Adrenal gland (tissue), 12 donors: ENCODE measurements around the gene ITIH6. TPM values are rescaled to one million over a fixed set of nuclear protein-coding genes. Genes with fewer than 3 reads are reported as not detected.

Experiments used
- DNase-seq, 7 donors: peaks; one replicate each; pipeline ENCODE4 v3.0.0-alpha.2; 2019 to 2020
- H3K27ac ChIP-seq, 5 donors: fragments of 200-600 bp; sonication (generic) in 4 of 5; 1 replicate in 3 of 5; 2 replicates in 2 of 5; pipeline versions ENCODE4 v1.5.1 to v1.8.0; 2016 to 2020; ENCODE audit warnings: mild to moderate bottlenecking in 1 of 5
- H3K27me3 ChIP-seq: fragments of 200-600 bp; 2 replicates; pipeline ENCODE4 v1.8.0; 2021
- H3K36me3 ChIP-seq, 2 donors: fragments of 200-600 bp; replicated peaks in 1 of 2; 1 replicate in 1 of 2; 2 replicates in 1 of 2; pipeline versions ENCODE4 v1.5.1 to v1.8.0; 2018 to 2022
- H3K4me1 ChIP-seq, 2 donors: fragments of 200-600 bp; replicated peaks in 1 of 2; 1 replicate in 1 of 2; 2 replicates in 1 of 2; pipeline versions ENCODE4 v1.5.1 to v1.8.0; 2018 to 2021
- H3K4me3 ChIP-seq, 4 donors: fragments of 200-600 bp; sonication (generic) in 3 of 4; one replicate each; pipeline ENCODE4 v1.5.1; 2016 to 2018
- H3K9me3 ChIP-seq, 3 donors: fragments of 200-600 bp; sonication (generic) in 1 of 3; replicated peaks in 1 of 3; 1 replicate in 2 of 3; 2 replicates in 1 of 3; pipeline versions ENCODE4 v1.5.1 to v1.8.0; 2016 to 2021
- POLR2A ChIP-seq, 2 donors: fragments of 450-650 bp; IDR thresholded peaks; one replicate each; pipeline ENCODE4 v1.6.1; 2017; ENCODE audit warnings: antibody characterized with exemption in 2 of 2, mild to moderate bottlenecking in 2 of 2, moderate library complexity in 1 of 2
- WGBS, 4 donors: extraction: QIAGEN DNeasy Blood & Tissue Kit in 2 of 4; methylation state at CpG; one replicate each; pipeline versions ENCODE4 v1.1.5 to v1.1.7; 2013 to 2017; 5-methylcytosine and 5-hydroxymethylcytosine counted together
- intact Hi-C, 2 donors: fragments of 100-400 bp; cut with DNase I; formaldehyde crosslinking; loops; one replicate each; pipeline versions ENCODE4 v1.14.1 to v1.15.0; 2022 to 2023
- polyA plus RNA-seq, 3 donors: library from polyadenylated mRNA; stranded (reverse); fragments of 200-250 nt in 2 of 3; fragments of 350-450 nt in 1 of 3; fragmentation: Illumina TruSeq in 1 of 3; extraction: RNeasy Lipid Tissue Mini Kit (QIAGEN cat#74804) in 1 of 3; gene quantifications; one replicate each; pipeline ENCODE4 v1.2.3, GENCODE V29; 2013 to 2014
- total RNA-seq, 9 donors: library from RNA; depleted of rRNA in 4 of 9; stranded (reverse); fragments of >200 nt in 4 of 9; fragments of 120-200 nt in 1 of 9; fragmentation: NEBNext Ultra II Directional in 1 of 9; extraction: Animal tissue kit (Norgen Biotek cat#: 25700) in 1 of 9; gene quantifications; one replicate each; pipeline versions ENCODE4 v1.1.0 to v1.2.4, GENCODE V29; 2013 to 2023
- TF ChIP-seq, protein P1 (sequence below), 6 experiments: fragments of 450-650 bp in 4 of 6; fragments of 200-600 bp in 2 of 6; sonication (generic) in 1 of 6; IDR thresholded peaks; 1 replicate in 5 of 6; 2 replicates in 1 of 6; pipeline versions ENCODE4 v1.5.1 to v1.8.0; 2016 to 2021; ENCODE audit warnings: antibody characterized with exemption in 6 of 6, mild to moderate bottlenecking in 2 of 6, moderate library complexity in 1 of 6
- donor health status: healthy with polysubstance abuse.
- donor health status: Bipolar disorder and iron deficiency.
- donor health status: DM: yes; HTN: yes; CAD: no.
- donor health status: DM: no; HTN: no; CAD: no.
- donor health status: DM: no; HTN: no; CAD: no.
- donor health status: DM: yes; HTN: yes; CAD: no.

The ITIH6 gene
- total and polyA plus RNA-seq, 12 donors = under 0.01 TPM; not detected in 11

DNA sequence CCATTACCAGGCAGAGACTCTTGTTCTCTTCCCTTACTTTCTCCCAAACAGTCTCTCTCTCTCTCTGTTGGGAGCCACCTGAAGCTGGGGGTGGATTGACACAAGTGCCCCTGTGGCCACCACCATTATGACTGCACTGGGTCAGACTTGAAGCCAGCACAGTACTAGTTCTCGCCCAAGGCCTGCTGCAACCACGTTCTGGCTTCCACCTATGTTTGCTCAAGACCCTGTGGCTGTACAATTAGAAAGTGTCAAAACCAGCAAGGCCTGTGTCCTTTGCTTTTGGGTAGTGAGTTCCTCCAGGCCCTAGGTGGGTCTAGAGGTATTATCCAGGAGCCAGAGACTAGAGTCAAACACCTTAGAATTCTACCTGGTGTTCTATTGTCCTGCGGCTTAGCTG, 40.5 kb upstream of the ITIH6 start:
- no peak overlapping the region for H3K4me3 ChIP-seq
- H3K4me1 ChIP-seq = no peaks in the 10 kb centered on the region
- intact Hi-C loops = no loop called here
- TF ChIP-seq POLR2A (IDR thresholded peaks at IDR 0.05) = no peak
- TF ChIP-seq, protein P1, sequence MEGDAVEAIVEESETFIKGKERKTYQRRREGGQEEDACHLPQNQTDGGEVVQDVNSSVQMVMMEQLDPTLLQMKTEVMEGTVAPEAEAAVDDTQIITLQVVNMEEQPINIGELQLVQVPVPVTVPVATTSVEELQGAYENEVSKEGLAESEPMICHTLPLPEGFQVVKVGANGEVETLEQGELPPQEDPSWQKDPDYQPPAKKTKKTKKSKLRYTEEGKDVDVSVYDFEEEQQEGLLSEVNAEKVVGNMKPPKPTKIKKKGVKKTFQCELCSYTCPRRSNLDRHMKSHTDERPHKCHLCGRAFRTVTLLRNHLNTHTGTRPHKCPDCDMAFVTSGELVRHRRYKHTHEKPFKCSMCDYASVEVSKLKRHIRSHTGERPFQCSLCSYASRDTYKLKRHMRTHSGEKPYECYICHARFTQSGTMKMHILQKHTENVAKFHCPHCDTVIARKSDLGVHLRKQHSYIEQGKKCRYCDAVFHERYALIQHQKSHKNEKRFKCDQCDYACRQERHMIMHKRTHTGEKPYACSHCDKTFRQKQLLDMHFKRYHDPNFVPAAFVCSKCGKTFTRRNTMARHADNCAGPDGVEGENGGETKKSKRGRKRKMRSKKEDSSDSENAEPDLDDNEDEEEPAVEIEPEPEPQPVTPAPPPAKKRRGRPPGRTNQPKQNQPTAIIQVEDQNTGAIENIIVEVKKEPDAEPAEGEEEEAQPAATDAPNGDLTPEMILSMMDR (IDR thresholded peaks at IDR 0.05) = no peak
- DNase-seq = no peak
- H3K9me3 ChIP-seq = no peaks in the 10 kb centered on the region
- 71 to 89% (median 76%) methylated on average over 2 to 3 of the region's 3 CpGs for WGBS, 4 donors
- H3K27me3 ChIP-seq = peaks cover 24% of the 10 kb centered on the region
- H3K27ac ChIP-seq = no peak overlapping the region
- H3K36me3 ChIP-seq = no peaks in the 10 kb centered on the region

DNA sequence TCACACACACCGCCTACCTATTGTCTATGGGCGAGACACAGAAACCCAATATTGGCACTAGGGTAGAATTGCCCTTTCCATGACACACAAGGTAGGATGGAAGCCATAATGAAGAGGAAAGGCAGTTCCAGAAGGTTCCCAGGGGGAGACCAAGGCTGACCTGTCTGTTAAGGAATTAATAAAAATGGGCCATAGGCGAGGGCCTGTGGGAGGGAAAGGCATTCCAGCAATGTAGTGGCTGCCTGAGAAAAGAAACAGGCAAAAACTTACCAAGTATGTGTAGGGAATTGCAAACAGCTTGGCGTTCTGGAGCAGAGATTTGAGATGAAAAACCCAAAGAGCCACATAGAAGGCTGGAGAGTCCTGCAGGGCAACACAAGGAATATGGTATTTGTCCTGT, 28.5 kb upstream of the ITIH6 start:
- Histone ChIP-seq H3K27me3 (no peaks in the 10 kb centered on the region), H3K4me1 (no peaks in the 10 kb centered on the region), H3K36me3 (no peaks in the 10 kb centered on the region), H3K27ac (no peak overlapping the region), H3K4me3 (no peak overlapping the region), H3K9me3 (no peaks in the 10 kb centered on the region)
- WGBS, 4 donors = 59 to 88% (median 68%) methylated on average over 3 to 4 of the region's 4 CpGs
- no peak for TF ChIP-seq POLR2A (IDR thresholded peaks at IDR 0.05)
- TF ChIP-seq, protein P1 (IDR thresholded peaks at IDR 0.05) = no peak
- intact Hi-C loops = no loop called here
- DNase-seq = no peak

DNA sequence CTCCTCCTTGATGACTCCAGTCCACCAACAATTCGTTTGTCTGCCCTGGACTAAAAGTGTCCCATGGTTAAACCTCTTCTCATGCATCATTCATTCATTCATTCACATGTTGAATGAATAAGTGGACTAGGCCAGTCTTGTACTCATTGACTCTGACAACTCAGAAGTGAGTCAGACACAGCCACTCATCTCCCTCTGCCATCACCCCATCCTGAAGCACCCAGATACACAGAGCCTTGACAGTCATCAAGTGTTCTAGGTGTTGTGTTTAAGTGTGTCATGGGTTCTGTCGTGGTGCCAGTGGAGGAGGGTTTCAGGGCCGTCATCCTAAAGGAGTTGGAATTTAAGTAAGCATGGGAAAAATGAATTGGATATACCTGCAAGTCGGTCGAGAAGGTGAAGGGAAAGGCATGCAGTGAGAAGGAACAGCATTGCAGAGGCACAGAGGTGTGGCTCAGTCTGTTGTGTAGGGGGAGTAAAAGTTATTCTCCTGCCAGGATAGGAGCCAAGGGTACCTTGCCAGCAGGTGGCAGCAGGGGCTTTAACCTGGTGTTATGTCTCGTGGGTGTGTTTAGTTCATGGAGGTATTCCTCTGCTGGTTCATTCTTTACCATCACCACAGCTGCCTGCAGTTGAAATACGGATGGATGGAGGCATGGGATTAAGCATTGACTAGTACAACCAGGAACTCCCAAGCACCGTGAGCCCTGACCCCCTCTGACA, 27.8 kb upstream of the ITIH6 start:
- TF ChIP-seq, protein P1 (IDR thresholded peaks at IDR 0.05) = no peak
- no peak for TF ChIP-seq POLR2A (IDR thresholded peaks at IDR 0.05)
- Histone ChIP-seq H3K27me3 (no peaks in the 10 kb centered on the region), H3K36me3 (no peaks in the 10 kb centered on the region), H3K27ac (no peak overlapping the region), H3K4me3 (no peak overlapping the region), H3K4me1 (no peaks in the 10 kb centered on the region), H3K9me3 (no peaks in the 10 kb centered on the region)
- intact Hi-C loops = no loop called here
- WGBS, 4 donors = 62 to 75% (median 71%) methylated on average over 7 to 8 of the region's 8 CpGs
- no peak for DNase-seq

DNA sequence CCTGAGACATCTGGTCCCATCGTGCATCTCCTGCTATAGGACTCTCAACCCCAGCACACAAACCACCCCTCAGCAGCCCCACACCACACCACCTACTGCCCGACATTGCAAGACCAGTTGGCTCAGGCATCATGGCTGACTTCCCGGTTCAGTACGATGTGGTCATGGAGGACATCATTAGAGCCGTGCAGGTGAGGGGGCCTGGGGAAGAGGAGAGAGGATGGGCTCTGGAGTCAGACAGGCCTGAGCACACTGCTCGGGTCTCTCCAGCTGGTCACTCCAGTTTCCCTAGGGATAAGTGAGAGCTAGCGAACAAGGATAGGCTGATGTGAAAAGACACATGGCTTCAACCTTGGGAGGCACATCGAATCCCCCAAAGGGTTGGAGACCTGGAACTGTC, 26.7 kb upstream of the ITIH6 start:
- intact Hi-C loops = no loop called here
- H3K4me3 ChIP-seq = no peak overlapping the region
- H3K9me3 ChIP-seq = no peaks in the 10 kb centered on the region
- WGBS, 4 donors = 85 to 100% (median 92%) methylated on average over 3 to 8 of the region's 8 CpGs
- H3K4me1 ChIP-seq = no peaks in the 10 kb centered on the region
- TF ChIP-seq, protein P1 (IDR thresholded peaks at IDR 0.05) = no peak
- TF ChIP-seq POLR2A (IDR thresholded peaks at IDR 0.05) = no peak
- no peaks in the 10 kb centered on the region for H3K27me3 ChIP-seq
- no peaks in the 10 kb centered on the region for H3K36me3 ChIP-seq
- DNase-seq = no peak
- no peak overlapping the region for H3K27ac ChIP-seq
